Activated naive CD8-positive, alpha-beta T cell treated with anti-CD3 and anti-CD28 coated beads, Interleukin-2, amount 10 ng/mL, durations not matched to agents 7 days and 5 days (primary cell): Measurements from ENCODE around the gene LCT. TPM values are rescaled to one million over a fixed set of nuclear protein-coding genes. Genes with fewer than 3 reads are reported as not detected.
"Not testable (repeated sequence)": the region's sequence is repeated elsewhere in the genome, so short reads cannot be mapped to it uniquely, and the experiment has no call there.

Source experiments
- ATAC-seq: fragments of 150-1000 bp; cut with Tn5 transposase; one replicate; pipeline ENCODE4 v1.10.0; 2021; ENCODE audit warnings: low read depth, moderate library complexity
- POLR2A ChIA-PET: fragments of 350-600 bp; sonication (Branson Sonifier 250); formaldehyde crosslinking; loops from one replicate; lab custom pipeline; 2021; ENCODE audit warnings: antibody characterized with exemption; lab: Charles Lee
- DNase-seq: peaks from one replicate; pipeline ENCODE4 v3.0.0; 2021
- H3K27ac Mint-ChIP-seq: one replicate; pipeline ENCODE4 v1.8.0; 2022; ENCODE audit warnings: mild to moderate bottlenecking, mixed read lengths
- H3K27me3 Mint-ChIP-seq: one replicate; pipeline ENCODE4 v1.8.0; 2022; ENCODE audit warnings: mild to moderate bottlenecking, moderate library complexity, mixed read lengths
- H3K36me3 Mint-ChIP-seq: one replicate; pipeline ENCODE4 v1.8.0; 2021; ENCODE audit warnings: mild to moderate bottlenecking, mixed read lengths
- H3K4me1 Mint-ChIP-seq: one replicate; pipeline ENCODE4 v1.8.0; 2021; ENCODE audit warnings: mixed read lengths
- H3K4me3 Mint-ChIP-seq: one replicate; pipeline ENCODE4 v1.8.0; 2022; ENCODE audit warnings: mild to moderate bottlenecking, moderate library complexity, mixed read lengths
- H3K9me3 Mint-ChIP-seq: one replicate; pipeline ENCODE4 v1.8.0; 2021; ENCODE audit warnings: mixed read lengths
- total RNA-seq, 2 experiments: library from RNA; stranded (reverse); gene quantifications; one replicate each; pipeline ENCODE4 v1.2.3, GENCODE V29; 2021

Gene LCT
- under 1 TPM; 0.14 to 0.39 TPM for total RNA-seq

DNA sequence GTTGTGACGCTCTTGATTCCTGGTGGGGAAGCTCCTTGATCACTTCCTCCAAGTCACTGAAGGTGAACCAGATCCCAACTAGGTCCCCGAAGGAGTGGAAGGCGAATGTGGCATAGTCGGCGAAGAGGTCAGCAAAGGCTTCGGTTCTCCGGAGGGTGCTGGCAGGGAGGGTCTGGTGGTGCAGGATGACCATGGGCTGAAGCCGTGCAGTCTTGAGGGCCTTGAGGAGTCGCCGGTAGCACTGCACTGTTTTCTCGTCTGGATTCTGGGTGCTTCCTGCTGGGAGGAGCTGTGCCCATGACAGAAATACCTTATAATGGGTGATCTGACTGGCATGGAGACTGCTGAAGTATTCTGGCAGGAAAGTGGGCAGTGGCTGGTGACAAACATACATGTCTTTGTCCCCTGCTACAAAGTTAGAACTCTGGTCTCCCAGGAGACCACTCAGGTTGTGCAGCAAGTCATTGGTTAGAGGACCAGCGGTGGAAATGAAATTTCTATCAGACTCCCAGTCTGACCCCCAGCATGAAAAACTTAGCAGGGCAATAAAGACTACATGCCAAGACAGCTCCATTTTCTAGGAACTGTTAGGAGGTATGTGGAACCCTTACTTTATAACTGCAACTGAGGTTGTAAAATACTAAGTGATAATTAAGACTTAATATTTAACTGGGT, at the start of gene LCT:
Gene LCT (minus strand): TSS at position 589 of the 675 bp plus-strand sequence. CDS start 15 bp downstream, at position 574.
- ATAC-seq (no peak), DNase-seq (no peak)
- H3K9me3 Mint-ChIP-seq, result no peaks in the 10 kb centered on the region
- peaks cover 40% of the 10 kb centered on the region for H3K4me1 Mint-ChIP-seq
- no peaks in the 10 kb centered on the region for H3K27me3 Mint-ChIP-seq
- POLR2A ChIA-PET, result interaction anchor here (3.2 kb wide), 1 partner anchor 16 kb away, joined by 12 read pairs; no protein-coding TSS in a partner anchor
- H3K27ac Mint-ChIP-seq, result peak within 1 kb of the TSS; percentile 64
- peaks cover 31% of the 10 kb centered on the region for H3K36me3 Mint-ChIP-seq
- H3K4me3 Mint-ChIP-seq, result peak within 1 kb of the TSS; percentile 3

DNA sequence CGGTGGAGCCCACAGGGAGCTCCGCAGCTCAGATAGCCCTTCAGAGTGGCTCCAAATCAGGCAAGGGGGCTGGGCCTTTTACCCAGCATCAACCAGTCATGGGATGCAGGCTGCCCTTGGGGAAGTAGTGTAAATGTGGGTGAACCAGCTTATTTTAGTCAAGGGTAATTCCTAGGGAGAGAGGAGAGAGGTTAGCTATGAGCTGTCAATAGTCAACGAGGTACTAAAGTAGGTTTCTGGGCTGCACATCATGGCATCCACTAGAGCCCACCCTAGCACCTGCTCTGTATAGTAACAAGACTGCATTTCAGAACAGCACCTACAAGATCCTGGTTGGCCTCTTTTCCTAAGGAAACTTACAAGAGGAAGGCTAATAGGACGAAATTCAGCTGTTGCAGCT, 48.7 kb upstream of the LCT start:
- Mint-ChIP-seq H3K4me3 (no peak overlapping the region), H3K9me3 (peaks cover 4% of the 10 kb centered on the region), H3K27ac (no peak overlapping the region), H3K36me3 (peaks cover 6% of the 10 kb centered on the region), H3K27me3 (peaks cover 4% of the 10 kb centered on the region), H3K4me1 (peaks cover 12% of the 10 kb centered on the region)
- POLR2A ChIA-PET, result interaction anchor here (1.2 kb wide), 1 partner anchor 9 kb away, joined by 4 read pairs; the partner anchor contains the start of gene MCM6
- ATAC-seq, result no peak
- DNase-seq, result no peak

DNA sequence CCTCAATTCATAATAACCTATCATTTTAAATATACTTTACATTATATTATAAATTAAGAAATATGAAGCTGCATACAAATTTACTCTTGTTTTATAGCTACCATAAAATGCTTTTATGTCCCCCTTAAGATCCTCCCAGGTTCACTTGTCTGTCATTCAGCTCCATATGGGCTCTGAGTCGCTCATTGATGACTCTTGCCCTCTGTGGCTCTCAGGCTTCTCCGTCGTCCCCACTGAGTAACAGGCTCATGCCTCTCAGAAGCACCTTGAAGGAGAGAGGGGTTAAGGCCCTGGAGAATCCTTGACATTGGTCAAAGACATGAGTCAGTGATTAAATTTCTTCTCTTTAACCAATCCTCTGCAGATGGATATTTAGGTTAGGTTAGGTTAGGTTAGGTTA, 45.4 kb upstream of the LCT start:
- ATAC-seq, result no peak
- H3K4me3 Mint-ChIP-seq, result no peak overlapping the region

DNA sequence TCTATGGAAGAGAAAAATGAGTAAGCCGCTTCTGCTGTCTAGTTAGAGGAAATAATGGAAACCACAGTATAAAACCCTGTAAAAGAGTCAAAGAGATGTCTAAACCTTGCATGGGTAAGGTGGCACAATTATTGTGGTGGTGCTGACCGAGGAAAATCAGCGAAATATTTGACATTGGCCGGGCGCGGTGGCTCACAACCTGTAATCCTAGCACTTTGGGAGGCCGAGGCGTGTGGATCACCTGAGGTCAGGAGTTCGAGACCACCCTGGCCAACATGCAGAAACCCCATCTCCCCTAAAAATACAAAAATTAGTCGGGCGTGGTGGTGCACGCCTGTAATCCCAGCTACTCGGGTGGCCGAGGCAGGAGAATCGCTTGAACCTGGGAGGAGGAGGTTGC, 39.8 kb upstream of the LCT start:
- POLR2A ChIA-PET, result interaction anchor here (0.6 to 3.0 kb wide), 14 partner anchors 9 to 507 kb away, joined by 3 to 21 read pairs (median 4); no protein-coding TSS in a partner anchor
- peak; percentile 5 for ATAC-seq
- H3K4me1 Mint-ChIP-seq, result peaks cover 32% of the 10 kb centered on the region
- H3K27me3 Mint-ChIP-seq, H3K9me3 Mint-ChIP-seq, DNase-seq: not testable (repeated sequence)
- H3K4me3 Mint-ChIP-seq, result peak overlapping the region; percentile 93
- peaks cover 20% of the 10 kb centered on the region for H3K36me3 Mint-ChIP-seq
- H3K27ac Mint-ChIP-seq, result peak overlapping the region; percentile 95

More for the DNA sequence above, 45.4 kb upstream of the LCT start:
- no peaks in the 10 kb centered on the region for H3K9me3 Mint-ChIP-seq
- DNase-seq, result no peak
- peaks cover 5% of the 10 kb centered on the region for H3K4me1 Mint-ChIP-seq
- no peaks in the 10 kb centered on the region for H3K36me3 Mint-ChIP-seq
- peaks cover 4% of the 10 kb centered on the region for H3K27me3 Mint-ChIP-seq
- H3K27ac Mint-ChIP-seq, result no peak overlapping the region
- POLR2A ChIA-PET, result no interaction called here

DNA sequence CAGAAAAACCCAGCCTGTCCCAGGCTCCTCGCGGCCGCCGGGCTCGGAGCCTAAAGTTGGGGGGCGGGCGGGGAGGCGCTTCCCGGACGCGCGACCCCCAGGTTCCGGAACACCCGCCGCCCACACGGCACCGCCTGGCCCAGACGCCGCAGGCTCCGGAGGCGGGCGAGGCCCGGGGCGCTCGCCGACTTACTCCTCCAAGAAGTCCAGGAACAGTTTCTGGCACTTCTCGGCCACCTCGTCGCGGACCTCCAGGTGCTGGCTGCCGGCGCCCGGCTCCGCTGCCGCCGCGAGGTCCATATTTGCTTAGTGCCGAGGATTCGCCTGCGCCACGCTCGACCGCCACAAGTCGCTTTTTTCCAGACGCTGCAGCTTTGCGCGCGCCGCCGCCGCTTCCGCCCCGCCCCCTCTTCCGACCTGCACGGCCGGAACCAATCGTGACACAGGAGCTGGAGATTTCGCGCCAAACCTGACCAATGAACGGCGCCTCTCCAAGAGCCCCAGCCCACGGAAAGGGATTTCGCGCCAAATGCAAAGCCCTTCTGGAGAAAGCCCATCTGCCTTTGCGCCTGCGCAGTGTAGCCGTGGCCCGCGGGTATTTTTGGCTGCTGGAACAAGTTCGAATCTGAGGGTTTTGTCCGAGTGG, 39.2 kb upstream of the LCT start, which contains the start of gene MCM6:
Gene MCM6 (minus strand): TSS at position 378 of the 646 bp plus-strand sequence. CDS start 78 bp downstream, at position 300.
- Mint-ChIP-seq H3K4me3 (peak within 1 kb of the TSS; percentile 94), H3K36me3 (peaks cover 25% of the 10 kb centered on the region)

DNA sequence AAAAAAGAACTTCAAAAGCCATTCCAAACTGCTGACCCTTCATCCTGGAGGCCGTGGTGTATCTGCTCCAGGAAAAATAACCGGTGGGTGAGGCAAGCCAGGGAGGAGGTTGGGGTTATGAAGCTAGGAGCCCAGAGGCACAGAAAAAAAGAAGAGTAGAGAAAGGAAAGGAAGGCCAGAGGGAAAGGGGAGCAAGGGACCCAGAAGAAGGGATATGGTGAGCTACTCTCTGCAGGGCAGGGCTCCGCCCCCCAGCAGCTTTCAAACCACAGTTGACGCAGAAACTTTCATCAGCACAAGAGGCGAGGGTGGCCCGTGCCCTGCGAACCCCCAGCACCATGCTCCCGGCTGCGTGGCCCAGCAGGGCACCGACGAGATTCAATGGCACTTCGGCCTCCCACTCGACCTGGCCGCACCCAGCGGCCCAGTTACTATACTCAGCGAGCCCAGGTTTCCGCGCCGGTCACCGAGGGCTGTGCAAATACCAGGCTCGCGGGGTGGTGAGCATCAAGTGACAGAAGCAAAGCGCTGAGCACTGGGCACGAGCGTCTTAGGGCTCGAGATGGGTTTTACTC, 38.6 kb upstream of the LCT start:
- DNase-seq (peak; percentile 76), ATAC-seq (peak; percentile 70)
- Mint-ChIP-seq H3K4me1 (peaks cover 41% of the 10 kb centered on the region), H3K4me3 (peak overlapping the region; percentile 94), H3K9me3 (no peaks in the 10 kb centered on the region), H3K27ac (peak overlapping the region; percentile 94), H3K27me3 (no peaks in the 10 kb centered on the region), H3K36me3 (peaks cover 31% of the 10 kb centered on the region)
- POLR2A ChIA-PET, result interaction anchor here (0.6 to 3.0 kb wide), 24 partner anchors 9 to 509 kb away, joined by 3 to 21 read pairs (median 5); no protein-coding TSS in a partner anchor

More for the DNA sequence above, 39.2 kb upstream of the LCT start, which contains the start of gene MCM6:
- Mint-ChIP-seq H3K27ac (peak within 1 kb of the TSS; percentile 95), H3K9me3 (no peaks in the 10 kb centered on the region), H3K4me1 (peaks cover 37% of the 10 kb centered on the region), H3K27me3 (no peaks in the 10 kb centered on the region)
- POLR2A ChIA-PET, result interaction anchor here (0.6 to 3.0 kb wide), 20 partner anchors 9 to 508 kb away, joined by 3 to 21 read pairs (median 5); no protein-coding TSS in a partner anchor
- DNase-seq (peak; percentile 96), ATAC-seq (peak; percentile 90)

DNA sequence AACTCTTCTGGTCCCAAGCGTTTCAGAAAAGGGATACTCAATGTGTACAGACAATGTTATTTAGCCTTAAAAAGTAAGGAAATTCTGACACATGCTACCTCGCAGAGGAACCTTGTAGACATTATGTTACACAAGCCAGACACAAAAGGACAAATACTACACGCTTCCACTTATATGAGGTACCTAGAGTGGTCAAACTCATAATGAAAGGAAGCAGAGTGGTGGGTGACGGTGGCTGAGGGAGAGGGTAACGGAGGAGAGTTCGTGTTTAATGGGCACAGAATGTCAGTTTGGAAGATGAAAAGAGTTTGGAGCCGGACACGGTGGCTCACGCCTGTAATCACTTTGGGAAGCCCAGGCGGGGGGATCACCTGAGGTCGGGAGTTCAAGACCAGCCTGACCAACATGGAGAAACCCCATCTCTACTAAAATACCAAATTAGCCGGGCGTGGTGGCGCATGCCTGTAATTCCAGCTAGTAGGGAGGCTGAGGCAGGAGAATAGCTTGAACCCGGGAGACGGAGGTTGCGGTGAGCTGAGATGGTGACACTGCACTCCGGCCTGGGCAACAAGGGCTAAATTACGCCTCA, 37.9 kb upstream of the LCT start:
- Mint-ChIP-seq H3K27ac (peak overlapping the region; percentile 85), H3K9me3 (no peaks in the 10 kb centered on the region), H3K4me1 (peaks cover 42% of the 10 kb centered on the region), H3K36me3 (peaks cover 36% of the 10 kb centered on the region), H3K4me3 (peak overlapping the region; percentile 94), H3K27me3 (no peaks in the 10 kb centered on the region)
- POLR2A ChIA-PET, result interaction anchor here (0.6 to 3.0 kb wide), 19 partner anchors 8 to 509 kb away, joined by 3 to 21 read pairs (median 5); no protein-coding TSS in a partner anchor
- ATAC-seq (no peak), DNase-seq (no peak)

DNA sequence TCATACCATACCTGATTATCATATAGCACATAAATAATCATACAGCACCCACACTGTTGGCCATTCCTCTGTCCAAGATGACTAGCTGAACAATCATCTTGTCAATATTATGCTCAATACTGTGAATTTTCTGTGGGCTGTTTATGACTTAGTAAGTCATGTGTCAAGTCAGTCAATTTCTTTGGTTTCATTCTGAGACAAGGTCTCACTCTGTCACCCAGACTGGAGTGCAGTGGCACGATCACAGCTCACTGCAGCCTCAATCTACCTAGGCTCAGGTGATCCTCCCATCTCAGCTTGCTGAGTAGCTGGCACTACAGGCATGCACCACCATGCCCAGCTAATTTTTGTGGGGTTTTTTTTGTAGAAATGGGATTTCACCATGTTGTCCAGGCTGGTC, 33.6 kb upstream of the LCT start:
- no peak for ATAC-seq
- H3K9me3 Mint-ChIP-seq, result no peaks in the 10 kb centered on the region
- DNase-seq, result no peak
- no peak overlapping the region for H3K4me3 Mint-ChIP-seq
- H3K27me3 Mint-ChIP-seq, result no peaks in the 10 kb centered on the region
- POLR2A ChIA-PET, result no interaction called here
- H3K36me3 Mint-ChIP-seq, result peaks cover 50% of the 10 kb centered on the region
- H3K27ac Mint-ChIP-seq, result no peak overlapping the region
- peaks cover 46% of the 10 kb centered on the region for H3K4me1 Mint-ChIP-seq

DNA sequence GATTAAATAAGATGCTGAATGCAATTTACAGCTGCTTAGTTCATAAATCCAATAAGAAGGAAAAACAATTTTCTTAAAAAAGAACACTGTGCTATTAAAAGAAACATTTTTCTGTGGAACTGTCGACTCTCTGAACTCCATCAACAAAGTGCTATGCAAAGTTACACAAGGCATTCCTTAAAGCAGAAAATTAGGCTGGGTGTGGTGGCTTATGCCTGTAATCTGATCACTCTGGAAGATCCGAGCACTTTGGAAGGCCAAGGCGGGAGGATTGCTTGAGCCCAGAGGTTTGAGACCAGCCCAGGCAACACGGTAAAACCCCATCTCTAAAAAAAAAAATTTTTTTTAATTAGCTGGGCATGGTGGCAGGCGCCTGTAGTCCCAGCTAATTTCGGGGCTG, 26.2 kb upstream of the LCT start:
- Mint-ChIP-seq H3K4me1 (peaks cover 19% of the 10 kb centered on the region), H3K27ac (no peak overlapping the region), H3K36me3 (peaks cover 54% of the 10 kb centered on the region), H3K4me3 (no peak overlapping the region), H3K27me3 (no peaks in the 10 kb centered on the region), H3K9me3 (no peaks in the 10 kb centered on the region)
- no peak for ATAC-seq
- DNase-seq, result no peak
- POLR2A ChIA-PET, result interaction anchor here (0.6 to 2.0 kb wide), 4 partner anchors 13 to 441 kb away, joined by 3 to 7 read pairs (median 4); partner anchors contain the start of gene MCM6

DNA sequence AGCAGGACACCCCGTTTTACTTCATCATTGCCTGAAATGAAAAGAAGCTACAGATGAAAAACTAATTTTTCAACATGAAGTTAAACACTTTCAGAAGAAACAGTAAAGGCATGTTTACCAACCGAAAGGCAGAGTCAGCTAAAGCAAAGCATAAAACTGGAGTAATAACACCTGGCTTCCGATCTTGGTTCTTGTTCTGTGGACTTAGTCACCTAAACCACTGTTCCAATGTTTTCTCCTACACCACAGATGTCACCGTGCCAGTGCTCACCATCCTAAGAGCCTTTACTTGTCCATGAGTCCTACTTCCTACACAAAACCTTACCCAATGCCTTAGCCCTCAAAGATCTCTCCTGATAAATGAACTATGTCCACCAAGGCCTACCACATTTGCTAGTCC, 25.7 kb upstream of the LCT start:
- Mint-ChIP-seq H3K36me3 (peaks cover 55% of the 10 kb centered on the region), H3K9me3 (no peaks in the 10 kb centered on the region), H3K4me3 (no peak overlapping the region), H3K4me1 (peaks cover 17% of the 10 kb centered on the region), H3K27me3 (no peaks in the 10 kb centered on the region), H3K27ac (no peak overlapping the region)
- POLR2A ChIA-PET, result interaction anchor here (0.6 to 1.3 kb wide), 2 partner anchors 13 to 83 kb away, joined by 3 read pairs; partner anchors contain the start of gene MCM6
- ATAC-seq, result no peak
- DNase-seq, result no peak

DNA sequence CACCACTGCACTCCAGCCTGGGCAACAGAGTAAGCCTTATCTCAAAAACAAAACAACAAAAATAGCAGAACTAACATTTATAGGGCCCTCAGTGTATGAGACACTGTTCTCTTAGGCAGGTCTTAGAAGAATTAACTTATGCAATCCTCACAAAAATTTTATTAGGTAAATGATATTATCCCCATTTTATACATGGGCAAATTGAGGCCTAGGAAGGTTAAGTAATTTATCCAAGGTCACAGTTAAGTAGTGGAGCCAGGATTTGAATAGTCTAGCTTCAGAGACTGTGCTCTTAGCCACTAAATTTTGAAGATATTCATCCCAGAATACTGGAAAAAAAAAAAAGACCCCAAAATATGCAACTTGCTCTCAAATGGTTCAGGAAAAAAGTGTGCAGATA, 16.4 kb upstream of the LCT start:
- no peaks in the 10 kb centered on the region for H3K9me3 Mint-ChIP-seq
- ATAC-seq (no peak), DNase-seq (no peak)
- no peak overlapping the region for H3K4me3 Mint-ChIP-seq
- H3K36me3 Mint-ChIP-seq, result peaks cover 44% of the 10 kb centered on the region
- no peaks in the 10 kb centered on the region for H3K27me3 Mint-ChIP-seq
- H3K27ac Mint-ChIP-seq, result no peak overlapping the region
- POLR2A ChIA-PET, result interaction anchor here (1.0 kb wide), 1 partner anchor 14 kb away, joined by 3 read pairs; no protein-coding TSS in a partner anchor
- peaks cover 4% of the 10 kb centered on the region for H3K4me1 Mint-ChIP-seq

DNA sequence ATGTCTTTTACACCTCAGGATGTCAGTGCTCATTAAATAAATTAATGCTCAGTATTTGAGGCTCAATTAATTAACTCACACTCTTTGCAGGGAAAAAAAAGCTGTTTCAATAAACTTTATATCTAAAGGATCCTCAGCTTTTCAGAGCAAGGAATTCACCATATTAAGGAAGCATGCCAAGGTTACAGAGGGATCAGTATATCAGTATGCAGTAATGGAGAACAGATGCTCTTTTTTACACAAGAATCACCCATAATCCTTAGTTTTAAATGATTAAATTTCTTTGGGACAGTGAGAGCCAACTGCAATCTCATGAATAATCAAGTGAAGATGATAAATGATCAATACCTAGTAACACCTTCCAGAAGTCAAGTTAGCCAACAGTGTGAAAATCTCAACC, 14.9 kb upstream of the LCT start:
- H3K9me3 Mint-ChIP-seq, result no peaks in the 10 kb centered on the region
- no peak for ATAC-seq
- peaks cover 42% of the 10 kb centered on the region for H3K36me3 Mint-ChIP-seq
- POLR2A ChIA-PET, result no interaction called here
- H3K27ac Mint-ChIP-seq, result no peak overlapping the region
- H3K4me3 Mint-ChIP-seq, result no peak overlapping the region
- DNase-seq, result no peak
- peaks cover 3% of the 10 kb centered on the region for H3K4me1 Mint-ChIP-seq
- H3K27me3 Mint-ChIP-seq, result no peaks in the 10 kb centered on the region
